GM19455 (cell line): ENCODE results near the gene MST1.

Experiments
- ATAC-seq: cut with Tn5 transposase; IDR thresholded peaks from one replicate; pipeline ENCODE4 v1.9.1; 2021; ENCODE audit not compliant: unreplicated experiment

MST1 gene

GRCh38 chr3:49689046-49689907 lies at the start of gene MST1, which contains the start of gene RNF123:
MST1 (minus strand) TSS chr3:49689474; CDS start chr3:49688691, 783 bp downstream.
RNF123 (plus strand) TSS chr3:49689557; CDS start chr3:49691166, 1,609 bp downstream.
- ATAC-seq, result no peak

GRCh38 chr3:49738067-49738713 lies 48.9 kb upstream of the MST1 start:
- ATAC-seq, result no peak

- ATAC-seq, result no peak
These were observed 45.5 kb upstream of the MST1 start for GRCh38 chr3:49734752-49735151.

GRCh38 chr3:49733551-49733950 lies 44.3 kb upstream of the MST1 start:
- no peak for ATAC-seq

- no peak for ATAC-seq
These were observed 43.3 kb upstream of the MST1 start for GRCh38 chr3:49732597-49732996.

GRCh38 chr3:49729966-49730609 lies 40.8 kb upstream of the MST1 start:
- no peak for ATAC-seq

GRCh38 chr3:49727924-49728361 lies 38.7 kb upstream of the MST1 start:
- no peak for ATAC-seq

GRCh38 chr3:49727154-49727923 lies 38.1 kb upstream of the MST1 start:
- no peak for ATAC-seq

GRCh38 chr3:49725906-49726681 lies 36.8 kb upstream of the MST1 start:
- ATAC-seq, result no peak

GRCh38 chr3:49724586-49724985 lies 35.3 kb upstream of the MST1 start:
- no peak for ATAC-seq

GRCh38 chr3:49723628-49724551 lies 34.6 kb upstream of the MST1 start, which contains the start of gene GMPPB:
GMPPB (minus strand) TSS chr3:49723951; CDS start chr3:49723726, 225 bp downstream.
- peak; percentile 78 for ATAC-seq

- ATAC-seq, result no peak
These were observed 34.0 kb upstream of the MST1 start for GRCh38 chr3:49723296-49723627.

- ATAC-seq, result no peak
These were observed 33.6 kb upstream of the MST1 start for GRCh38 chr3:49722896-49723295.

GRCh38 chr3:49721896-49722781 lies 32.9 kb upstream of the MST1 start:
- no peak for ATAC-seq

- no peak for ATAC-seq
These were observed 32.3 kb upstream of the MST1 start for GRCh38 chr3:49721596-49721895.

GRCh38 chr3:49720855-49721595 lies 31.8 kb upstream of the MST1 start:
- no peak for ATAC-seq

GRCh38 chr3:49719214-49719884 lies 30.1 kb upstream of the MST1 start, which contains the start of gene AMIGO3:
AMIGO3 (minus strand) TSS chr3:49719684; CDS start chr3:49719465, 219 bp downstream.
- peak; percentile 42 for ATAC-seq
